HepG2 (cell line): ENCODE data around the gene FER1L5. TPM values are rescaled to one million over a fixed set of nuclear protein-coding genes. Genes with fewer than 3 reads are reported as not detected.
A peak's percentile ranks its signal among the peaks of the same experiment; 100 is the strongest.

Experiments used
- MIER2 ChIP-seq: IDR thresholded peaks from 2 replicates; pipeline ENCODE4 v1.6.1; 2016; ENCODE audit warnings: missing biosample characterization, missing genetic modification reagents
- NFE2 ChIP-seq: sonication (generic); formaldehyde crosslinking; IDR thresholded peaks from 2 replicates; pipeline ENCODE4 v1.4.0; 2020; ENCODE audit warnings: missing genetic modification reagents
- RBFOX2 ChIP-seq: fragments of 200-400 bp; formaldehyde crosslinking; IDR thresholded peaks from 2 replicates; pipeline ENCODE4 v1.6.1; 2017; ENCODE audit warnings: low read depth, mild to moderate bottlenecking, low read length
- RXRB ChIP-seq: IDR thresholded peaks from 2 replicates; pipeline ENCODE4 v1.6.1; 2016; ENCODE audit warnings: borderline replicate concordance, missing genetic modification reagents, missing compliant biosample characterization
- SIN3B ChIP-seq: fragments of 150-350 bp; IDR thresholded peaks from 2 replicates; pipeline ENCODE4 v1.6.1; 2014; ENCODE audit warnings: low read length
- SNAI1 ChIP-seq: sonication (generic); formaldehyde crosslinking; IDR thresholded peaks from 2 replicates; pipeline ENCODE4 v1.5.0; 2020; ENCODE audit warnings: mild to moderate bottlenecking, missing genetic modification reagents, borderline replicate concordance
- SNAPC2 ChIP-seq: sonication (generic); formaldehyde crosslinking; IDR thresholded peaks from 2 replicates; pipeline ENCODE4 v1.8.1; 2022; ENCODE audit warnings: mild to moderate bottlenecking, missing genetic modification reagents
- SSRP1 ChIP-seq: IDR thresholded peaks from 2 replicates; pipeline ENCODE4 v1.6.1; 2016; ENCODE audit warnings: control low read depth
- TMF1 ChIP-seq: sonication (generic); formaldehyde crosslinking; IDR thresholded peaks from 2 replicates; pipeline ENCODE4 v1.8.1; 2022; ENCODE audit warnings: low read depth, missing genetic modification reagents
- ZHX2 ChIP-seq, 2 experiments: sonication (generic) in 1 of 2; formaldehyde crosslinking in 1 of 2; IDR thresholded peaks; 2 replicates each; pipeline versions ENCODE4 v1.6.1 to v1.9.0; 2014 to 2022; ENCODE audit warnings: antibody characterized with exemption in 1 of 2, borderline replicate concordance in 1 of 2, inconsistent platforms in 1 of 2, low read depth in 1 of 2, missing genetic modification reagents in 1 of 2
- ZNF607 ChIP-seq: sonication (generic); formaldehyde crosslinking; IDR thresholded peaks from 2 replicates; pipeline ENCODE4 v1.5.1; 2020; ENCODE audit warnings: missing genetic modification reagents, mild to moderate bottlenecking, borderline replicate concordance
- ZNF639 ChIP-seq: conservative IDR thresholded peaks from 2 replicates; pipeline ENCODE4 v1.6.1; 2018; ENCODE audit warnings: missing genetic modification reagents
- ZNF713 ChIP-seq: sonication (generic); formaldehyde crosslinking; IDR thresholded peaks from 2 replicates; pipeline ENCODE4 v1.4.0; 2020; ENCODE audit warnings: mild to moderate bottlenecking, missing genetic modification reagents
- ZNF737 ChIP-seq: sonication (generic); formaldehyde crosslinking; IDR thresholded peaks from 2 replicates; pipeline ENCODE4 v1.5.0; 2020; ENCODE audit warnings: missing genetic modification reagents, mild to moderate bottlenecking, borderline replicate concordance
- ZNF768 ChIP-seq: sonication (generic); formaldehyde crosslinking; IDR thresholded peaks from 2 replicates; pipeline ENCODE4 v1.4.0; 2020; ENCODE audit warnings: missing genetic modification reagents
- polyA plus RNA-seq, 8 experiments: library from polyadenylated mRNA; depleted of rRNA in 3 of 8; stranded (reverse) in 7 of 8; unstranded in 1 of 8; fragments of >200 nt; fragmentation: Illumina TruSeq in 4 of 8; extraction: Trizol in 4 of 8; gene quantifications; 2 replicates each; pipeline versions ENCODE4 v1.2.1 to v1.2.3, GENCODE V29; 2011 to 2016; ENCODE audit warnings: low read depth in 4 of 8, missing spikeins in 1 of 8, mixed read lengths in 1 of 8; ENCODE audit not compliant: insufficient read depth in 1 of 8
- total RNA-seq, 5 experiments: library from RNA; depleted of rRNA; stranded (reverse); fragments of >200 nt; fragmentation: Illumina TruSeq; extraction: Trizol; gene quantifications; 2 replicates each; pipeline ENCODE4 v1.2.3, GENCODE V29; 2016; ENCODE audit warnings: low read depth in 1 of 5
- TF ChIP-seq, protein P1 (sequence below): sonication (generic); formaldehyde crosslinking; IDR thresholded peaks from 2 replicates; pipeline ENCODE4 v1.4.0; 2020; ENCODE audit warnings: mild to moderate bottlenecking, missing genetic modification reagents
- TF ChIP-seq, protein P2 (sequence below): sonication (generic); formaldehyde crosslinking; IDR thresholded peaks from 2 replicates; pipeline ENCODE4 v1.4.0; 2020; ENCODE audit warnings: mild to moderate bottlenecking, missing genetic modification reagents, borderline replicate concordance
- TF ChIP-seq, protein P3 (sequence below): IDR thresholded peaks from 2 replicates; pipeline ENCODE4 v1.6.1; 2016; ENCODE audit warnings: low read depth

FER1L5 gene
- total and polyA plus RNA-seq, 2 of the 13 experiments (the other 11 are each of a cell fraction or from before 2014, with no cell fraction given), result 0.02 to 0.08 TPM

GRCh38 chr2:96739633-96740428, 97.3 kb downstream of the FER1L5 start, which contains the start of gene LMAN2L (continued):
- no peak for TF ChIP-seq ZNF639 (CRISPR knock-in tag)
- TF ChIP-seq, protein P1, sequence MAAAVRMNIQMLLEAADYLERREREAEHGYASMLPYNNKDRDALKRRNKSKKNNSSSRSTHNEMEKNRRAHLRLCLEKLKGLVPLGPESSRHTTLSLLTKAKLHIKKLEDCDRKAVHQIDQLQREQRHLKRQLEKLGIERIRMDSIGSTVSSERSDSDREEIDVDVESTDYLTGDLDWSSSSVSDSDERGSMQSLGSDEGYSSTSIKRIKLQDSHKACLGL, result peak; percentile 75; the same call in 1 of the 2 replicates
- peak; percentile 78 for TF ChIP-seq SIN3B
- no peak for TF ChIP-seq RXRB (CRISPR knock-in tag)
- no peak for TF ChIP-seq ZNF713 (CRISPR knock-in tag)
- TF ChIP-seq, protein P2, sequence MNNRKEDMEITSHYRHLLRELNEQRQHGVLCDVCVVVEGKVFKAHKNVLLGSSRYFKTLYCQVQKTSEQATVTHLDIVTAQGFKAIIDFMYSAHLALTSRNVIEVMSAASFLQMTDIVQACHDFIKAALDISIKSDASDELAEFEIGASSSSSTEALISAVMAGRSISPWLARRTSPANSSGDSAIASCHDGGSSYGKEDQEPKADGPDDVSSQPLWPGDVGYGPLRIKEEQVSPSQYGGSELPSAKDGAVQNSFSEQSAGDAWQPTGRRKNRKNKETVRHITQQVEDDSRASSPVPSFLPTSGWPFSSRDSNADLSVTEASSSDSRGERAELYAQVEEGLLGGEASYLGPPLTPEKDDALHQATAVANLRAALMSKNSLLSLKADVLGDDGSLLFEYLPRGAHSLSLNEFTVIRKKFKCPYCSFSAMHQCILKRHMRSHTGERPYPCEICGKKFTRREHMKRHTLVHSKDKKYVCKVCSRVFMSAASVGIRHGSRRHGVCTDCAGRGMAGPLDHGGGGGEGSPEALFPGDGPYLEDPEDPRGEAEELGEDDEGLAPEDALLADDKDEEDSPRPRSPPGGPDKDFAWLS, result no peak
- peak; percentile 42; the same call in 1 of the 2 replicates for TF ChIP-seq ZHX2 (IDR thresholded peaks at IDR 0.05; ENCODE audit: low read depth)
- TF ChIP-seq ZHX2 (CRISPR knock-in tag; IDR thresholded peaks at IDR 0.05; ENCODE audit: borderline replicate concordance), result no peak
- peak; percentile 68; the same call in 1 of the 2 replicates for TF ChIP-seq TMF1
- TF ChIP-seq, protein P3, sequence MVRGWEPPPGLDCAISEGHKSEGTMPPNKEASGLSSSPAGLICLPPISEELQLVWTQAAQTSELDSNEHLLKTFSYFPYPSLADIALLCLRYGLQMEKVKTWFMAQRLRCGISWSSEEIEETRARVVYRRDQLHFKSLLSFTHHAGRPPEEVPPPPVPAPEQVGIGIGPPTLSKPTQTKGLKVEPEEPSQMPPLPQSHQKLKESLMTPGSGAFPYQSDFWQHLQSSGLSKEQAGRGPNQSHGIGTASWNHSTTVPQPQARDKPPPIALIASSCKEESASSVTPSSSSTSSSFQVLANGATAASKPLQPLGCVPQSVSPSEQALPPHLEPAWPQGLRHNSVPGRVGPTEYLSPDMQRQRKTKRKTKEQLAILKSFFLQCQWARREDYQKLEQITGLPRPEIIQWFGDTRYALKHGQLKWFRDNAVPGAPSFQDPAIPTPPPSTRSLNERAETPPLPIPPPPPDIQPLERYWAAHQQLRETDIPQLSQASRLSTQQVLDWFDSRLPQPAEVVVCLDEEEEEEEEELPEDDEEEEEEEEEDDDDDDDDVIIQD (CRISPR knock-in tag), result peak; percentile 54; the same call in 1 of the 2 replicates
- no peak for TF ChIP-seq SNAI1 (CRISPR knock-in tag)
- TF ChIP-seq NFE2 (CRISPR knock-in tag), result no peak
- peak; percentile 57 for TF ChIP-seq SNAPC2 (CRISPR knock-in tag)
- peak; percentile 38; the same call in 1 of the 2 replicates for TF ChIP-seq ZNF607 (CRISPR knock-in tag)
- no peak for TF ChIP-seq MIER2 (CRISPR knock-in tag)
- TF ChIP-seq ZNF737, result peak; percentile 85; the same call in 1 of the 2 replicates
- TF ChIP-seq SSRP1 (CRISPR knock-in tag), result no peak
- 0 out of 2 replicates have a peak, but pooled peaks have one; percentile 20 for TF ChIP-seq ZNF768 (CRISPR knock-in tag)
- peak; percentile 80 for TF ChIP-seq RBFOX2
